Body of pancreas (tissue), 4 donors: ENCODE results near the gene JMJD4.

Experiments
- CTCF ChIP-seq, 7 experiments: fragments of 450-650 bp in 4 of 7; fragments of 200-600 bp in 3 of 7; sonication (generic) in 3 of 7; IDR thresholded peaks; one replicate each; pipeline ENCODE4 v1.5.1; 2016 to 2019; ENCODE audit warnings: antibody characterized with exemption in 7 of 7
- POLR2A ChIP-seq, 3 donors: fragments of 450-650 bp; IDR thresholded peaks; one replicate each; pipeline ENCODE4 v1.6.1; 2016; ENCODE audit warnings: antibody characterized with exemption in 3 of 3, mild to moderate bottlenecking in 2 of 3

GRCh38 chr1:227709451-227709850 is 25.7 kb downstream of the JMJD4 start:
- TF ChIP-seq CTCF (IDR thresholded peaks at IDR 0.05) (no peak), POLR2A (IDR thresholded peaks at IDR 0.05) (no peak)
